Liver (tissue), 9 donors: Measurements from ENCODE around the gene TTLL12. TPM values are rescaled to one million over a fixed set of nuclear protein-coding genes. Genes with fewer than 3 reads are reported as not detected.

Source experiments
- DNase-seq: peaks from one replicate; pipeline ENCODE4 v3.0.0-alpha.2; 2017; ENCODE audit warnings: low spot score
- H3K27ac ChIP-seq, 2 donors: one replicate each; pipeline ENCODE4 v1.7.0; 2013; ENCODE audit warnings: inconsistent platforms in 2 of 2, low read length in 2 of 2, control low read depth in 1 of 2, low read depth in 1 of 2, mild to moderate bottlenecking in 1 of 2
- H3K27me3 ChIP-seq, 4 donors: one replicate each; pipeline versions ENCODE4 v1.6.1 to v1.7.0; 2013; ENCODE audit warnings: low read length in 3 of 4, inconsistent platforms in 1 of 4, mild to moderate bottlenecking in 1 of 4, moderate library complexity in 1 of 4; ENCODE audit not compliant: control insufficient read depth in 4 of 4, insufficient read depth in 4 of 4
- H3K36me3 ChIP-seq, 4 donors: one replicate each; pipeline versions ENCODE4 v1.6.1 to v1.7.0; 2013; ENCODE audit warnings: low read length in 3 of 4, mild to moderate bottlenecking in 3 of 4, low read depth in 1 of 4, moderate library complexity in 1 of 4; ENCODE audit not compliant: control insufficient read depth in 4 of 4, insufficient read depth in 3 of 4
- H3K4me1 ChIP-seq, 4 donors: one replicate each; pipeline versions ENCODE4 v1.6.1 to v1.7.0; 2013; ENCODE audit warnings: low read length in 3 of 4, mild to moderate bottlenecking in 3 of 4, moderate library complexity in 1 of 4; ENCODE audit not compliant: control insufficient read depth in 4 of 4, insufficient read depth in 4 of 4
- H3K4me3 ChIP-seq, 3 donors: one replicate each; pipeline versions ENCODE4 v1.6.1 to v1.7.0; 2013; ENCODE audit warnings: low read length in 3 of 3, control low read depth in 1 of 3, low read depth in 1 of 3, mild to moderate bottlenecking in 1 of 3
- H3K9ac ChIP-seq, 2 donors: one replicate each; pipeline ENCODE4 v1.7.0; 2013; ENCODE audit warnings: low read length in 2 of 2, mild to moderate bottlenecking in 2 of 2, moderate library complexity in 2 of 2, control low read depth in 1 of 2, low read depth in 1 of 2
- H3K9me3 ChIP-seq, 4 donors: one replicate each; pipeline versions ENCODE4 v1.6.1 to v1.7.0; 2013; ENCODE audit warnings: low read length in 3 of 4; ENCODE audit not compliant: control insufficient read depth in 4 of 4
- CTCF ChIP-seq: fragments of 150-350 bp; IDR thresholded peaks from 2 replicates; pipeline ENCODE4 v1.5.1; 2017; ENCODE audit warnings: improper control_type of control experiment, low read depth, low read length; ENCODE audit not compliant: missing input control
- EGR1 ChIP-seq, 2 donors: IDR thresholded peaks; 2 replicates each; pipeline ENCODE4 v1.6.1; 2016 to 2018; ENCODE audit warnings: antibody characterized with exemption in 2 of 2, low read depth in 2 of 2
- WGBS: extraction: QIAGEN DNeasy Blood & Tissue Kit; methylation state at CpG from one replicate; pipeline ENCODE4 v1.1.7; 2013; 5-methylcytosine and 5-hydroxymethylcytosine counted together
- polyA plus RNA-seq, 2 donors: library from polyadenylated mRNA; stranded (reverse) in 1 of 2; unstranded in 1 of 2; fragments of 200-250 nt in 1 of 2; fragments of >200 nt in 1 of 2; fragmentation: Nextera tagmentation in 1 of 2; extraction: Ambion mirVana in 1 of 2; gene quantifications; one replicate each; pipeline versions ENCODE4 v1.2.1 to v1.2.3, GENCODE V29; 2013 to 2015
- total RNA-seq, 2 donors: library from RNA; depleted of rRNA; stranded (reverse); fragments of >200 nt; gene quantifications; one replicate each; pipeline ENCODE4 v1.2.3, GENCODE V29; 2014
- donor health status: healthy.
- donor health status: healthy.
- donor health status: healthy.
- donor health status: healthy.
- donor health status: healthy.

Gene TTLL12
- total and polyA plus RNA-seq, 4 donors, result 13.7 to 43.9 (median 20.5) TPM

GRCh38 chr22:43116932-43117331, 70.0 kb downstream of the TTLL12 start:
- Histone ChIP-seq H3K4me3 (no peak overlapping the region), H3K9me3 (no peaks in the 10 kb centered on the region), H3K9ac (no peak overlapping the region), H3K27ac (no peak overlapping the region), H3K4me1 (peaks cover 0 to 8% (median 4%) of the 10 kb centered on the region in 4 donors), H3K36me3 (no peaks in the 10 kb centered on the region), H3K27me3 (no peaks in the 10 kb centered on the region)
- TF ChIP-seq EGR1 (IDR thresholded peaks at IDR 0.05; ENCODE audit: low read depth in 2 of 2) (no peak), CTCF (no peak)
- no peak for DNase-seq
- WGBS, result 92% methylated on average over 7 of the region's 7 CpGs

Other genes with a start within 250 kb of the TTLL12 start
- gene PACSIN2, start 172.0 kb downstream of the TTLL12 start, total RNA-seq, result 10 to 100 TPM; 15.4 to 31.4 TPM
- 10 to 100 TPM in 1 of 2 donors, 1 to 10 TPM in 1; 9.1 to 18.6 TPM for gene PACSIN2, start 172.0 kb downstream of the TTLL12 start, polyA plus RNA-seq
- 1 to 10 TPM in 1 of 2 donors, under 1 TPM in 1; 0.50 to 2.2 TPM for gene TTLL1, start 97.7 kb downstream of the TTLL12 start, total RNA-seq
- gene TTLL1, start 97.7 kb downstream of the TTLL12 start, polyA plus RNA-seq, result 1 to 10 TPM; 1.1 to 1.2 TPM
- under 1 TPM in 1 of 2 donors, not detected in 1; 0.33 TPM for gene BIK, start 76.4 kb downstream of the TTLL12 start, total RNA-seq
- gene BIK, start 76.4 kb downstream of the TTLL12 start, polyA plus RNA-seq, result under 1 TPM; 0.23 to 0.89 TPM
- 10 to 100 TPM in 1 of 2 donors, 1 to 10 TPM in 1; 8.3 to 14.0 TPM for gene MCAT, start 43.7 kb downstream of the TTLL12 start, total RNA-seq
- gene MCAT, start 43.7 kb downstream of the TTLL12 start, polyA plus RNA-seq, result 10 to 100 TPM; 15.5 to 22.6 TPM
- gene TSPO, start 35.6 kb downstream of the TTLL12 start, total RNA-seq, result 10 to 100 TPM; 27.6 to 30.1 TPM
- 10 to 100 TPM; 50.3 to 61.9 TPM for gene TSPO, start 35.6 kb downstream of the TTLL12 start, polyA plus RNA-seq
- gene SCUBE1, start 156.2 kb upstream of the TTLL12 start, total RNA-seq, result under 1 TPM in 1 of 2 donors, not detected in 1; 0.08 TPM
- gene SCUBE1, start 156.2 kb upstream of the TTLL12 start, polyA plus RNA-seq, result under 1 TPM; 0.07 to 0.46 TPM
- 1 to 10 TPM in 1 of 2 donors, under 1 TPM in 1; 0.89 to 3.3 TPM for gene MPPED1, start 224.9 kb upstream of the TTLL12 start, total RNA-seq
- gene MPPED1, start 224.9 kb upstream of the TTLL12 start, polyA plus RNA-seq, result 1 to 10 TPM; 4.9 to 6.5 TPM